ENCODE data around the gene TMEM176B.
"Not testable (repeated sequence)": the region's sequence is repeated elsewhere in the genome, so short reads cannot be mapped to it uniquely, and the experiment has no call there.

The TMEM176B gene

GRCh38 chr7:150818971-150819370 lies 18.8 kb upstream of the TMEM176B start:
- H3K36me3 ChIP-seq (ENCODE audit: control insufficient read depth, insufficient read depth, low read length) = no peaks in the 10 kb centered on the region
- H3K4me1 ChIP-seq (ENCODE audit: control insufficient read depth, insufficient read depth, low read length) = no peaks in the 10 kb centered on the region
- no peak overlapping the region for H3K4me3 ChIP-seq (ENCODE audit: low read depth, low read length)
- H3K9ac ChIP-seq (ENCODE audit: low read depth, low read length) = no peak overlapping the region
- no peaks in the 10 kb centered on the region for H3K9me3 ChIP-seq (ENCODE audit: control insufficient read depth, insufficient read depth, low read length)
- H3K27me3 ChIP-seq (ENCODE audit: control insufficient read depth, insufficient read depth, low read length) = no peaks in the 10 kb centered on the region

GRCh38 chr7:150814328-150815001 lies 14.3 kb upstream of the TMEM176B start:
- Histone ChIP-seq H3K9me3 (ENCODE audit: control insufficient read depth, insufficient read depth, low read length) (no peaks in the 10 kb centered on the region), H3K9ac (ENCODE audit: low read depth, low read length) (no peak overlapping the region), H3K4me1 (ENCODE audit: control insufficient read depth, insufficient read depth, low read length) (no peaks in the 10 kb centered on the region), H3K4me3 (ENCODE audit: low read depth, low read length) (no peak overlapping the region), H3K36me3 (ENCODE audit: control insufficient read depth, insufficient read depth, low read length) (no peaks in the 10 kb centered on the region), H3K27me3 (ENCODE audit: control insufficient read depth, insufficient read depth, low read length) (no peaks in the 10 kb centered on the region)

- H3K4me3 ChIP-seq (ENCODE audit: low read depth, low read length); H3K27me3 ChIP-seq (ENCODE audit: control insufficient read depth, insufficient read depth, low read length); H3K9ac ChIP-seq (ENCODE audit: low read depth, low read length); H3K4me1 ChIP-seq (ENCODE audit: control insufficient read depth, insufficient read depth, low read length); H3K9me3 ChIP-seq (ENCODE audit: control insufficient read depth, insufficient read depth, low read length); H3K36me3 ChIP-seq (ENCODE audit: control insufficient read depth, insufficient read depth, low read length): not testable (repeated sequence)
Observed at GRCh38 chr7:150807616-150808438, 7.7 kb upstream of the TMEM176B start.

DNA sequence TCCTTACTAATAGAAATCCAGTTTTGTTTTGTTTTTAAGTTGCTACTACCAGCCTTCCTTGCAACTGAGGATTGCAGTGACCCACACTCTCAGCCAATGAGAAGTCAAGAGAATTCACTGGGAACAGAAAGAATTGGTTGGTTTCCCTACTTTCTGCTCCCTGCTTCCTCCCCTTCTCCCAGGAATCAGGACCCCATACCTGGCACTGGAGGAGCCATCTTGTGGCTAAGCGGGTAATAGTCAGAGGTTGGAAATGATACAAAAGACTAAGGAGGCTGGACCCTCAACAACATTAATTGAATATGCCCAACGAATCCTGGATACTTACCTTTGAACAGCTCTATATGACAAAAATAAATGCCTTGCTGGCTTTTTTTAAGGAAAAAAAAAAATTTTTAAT lies 6.7 kb upstream of the TMEM176B start:
- Histone ChIP-seq H3K9me3 (ENCODE audit: control insufficient read depth, insufficient read depth, low read length) (no peaks in the 10 kb centered on the region), H3K4me3 (ENCODE audit: low read depth, low read length) (no peak overlapping the region), H3K4me1 (ENCODE audit: control insufficient read depth, insufficient read depth, low read length) (no peaks in the 10 kb centered on the region), H3K36me3 (ENCODE audit: control insufficient read depth, insufficient read depth, low read length) (no peaks in the 10 kb centered on the region), H3K27me3 (ENCODE audit: control insufficient read depth, insufficient read depth, low read length) (peaks cover 19% of the 10 kb centered on the region), H3K9ac (ENCODE audit: low read depth, low read length) (no peak overlapping the region)

- no peaks in the 10 kb centered on the region for H3K36me3 ChIP-seq (ENCODE audit: control insufficient read depth, insufficient read depth, low read length)
- peaks cover 23% of the 10 kb centered on the region for H3K27me3 ChIP-seq (ENCODE audit: control insufficient read depth, insufficient read depth, low read length)
- H3K9me3 ChIP-seq (ENCODE audit: control insufficient read depth, insufficient read depth, low read length) = no peaks in the 10 kb centered on the region
- no peak overlapping the region for H3K4me3 ChIP-seq (ENCODE audit: low read depth, low read length)
- no peaks in the 10 kb centered on the region for H3K4me1 ChIP-seq (ENCODE audit: control insufficient read depth, insufficient read depth, low read length)
- H3K9ac ChIP-seq (ENCODE audit: low read depth, low read length) = no peak overlapping the region
Observed at GRCh38 chr7:150806454-150806853, 6.3 kb upstream of the TMEM176B start.

GRCh38 chr7:150805864-150806263 lies 5.7 kb upstream of the TMEM176B start:
- H3K4me3 ChIP-seq (ENCODE audit: low read depth, low read length) = no peak overlapping the region
- no peak overlapping the region for H3K9ac ChIP-seq (ENCODE audit: low read depth, low read length)
- no peaks in the 10 kb centered on the region for H3K36me3 ChIP-seq (ENCODE audit: control insufficient read depth, insufficient read depth, low read length)
- H3K4me1 ChIP-seq (ENCODE audit: control insufficient read depth, insufficient read depth, low read length) = no peaks in the 10 kb centered on the region
- peaks cover 29% of the 10 kb centered on the region for H3K27me3 ChIP-seq (ENCODE audit: control insufficient read depth, insufficient read depth, low read length)
- no peaks in the 10 kb centered on the region for H3K9me3 ChIP-seq (ENCODE audit: control insufficient read depth, insufficient read depth, low read length)

DNA sequence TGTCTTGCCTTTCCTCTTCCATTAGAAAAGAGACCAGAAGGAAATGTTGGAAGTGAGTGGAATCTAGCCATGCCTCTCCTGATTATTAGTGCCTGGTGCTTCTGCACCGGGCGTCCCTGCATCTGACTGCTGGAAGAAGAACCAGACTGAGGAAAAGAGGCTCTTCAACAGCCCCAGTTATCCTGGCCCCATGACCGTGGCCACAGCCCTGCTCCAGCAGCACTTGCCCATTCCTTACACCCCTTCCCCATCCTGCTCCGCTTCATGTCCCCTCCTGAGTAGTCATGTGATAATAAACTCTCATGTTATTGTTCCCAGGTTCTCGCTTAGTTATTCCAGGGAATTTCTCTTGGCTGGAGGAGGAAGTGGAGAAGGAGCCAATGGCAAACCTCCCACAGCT lies 4.6 kb upstream of the TMEM176B start:
- H3K9me3 ChIP-seq (ENCODE audit: control insufficient read depth, insufficient read depth, low read length) = no peaks in the 10 kb centered on the region

DNA sequence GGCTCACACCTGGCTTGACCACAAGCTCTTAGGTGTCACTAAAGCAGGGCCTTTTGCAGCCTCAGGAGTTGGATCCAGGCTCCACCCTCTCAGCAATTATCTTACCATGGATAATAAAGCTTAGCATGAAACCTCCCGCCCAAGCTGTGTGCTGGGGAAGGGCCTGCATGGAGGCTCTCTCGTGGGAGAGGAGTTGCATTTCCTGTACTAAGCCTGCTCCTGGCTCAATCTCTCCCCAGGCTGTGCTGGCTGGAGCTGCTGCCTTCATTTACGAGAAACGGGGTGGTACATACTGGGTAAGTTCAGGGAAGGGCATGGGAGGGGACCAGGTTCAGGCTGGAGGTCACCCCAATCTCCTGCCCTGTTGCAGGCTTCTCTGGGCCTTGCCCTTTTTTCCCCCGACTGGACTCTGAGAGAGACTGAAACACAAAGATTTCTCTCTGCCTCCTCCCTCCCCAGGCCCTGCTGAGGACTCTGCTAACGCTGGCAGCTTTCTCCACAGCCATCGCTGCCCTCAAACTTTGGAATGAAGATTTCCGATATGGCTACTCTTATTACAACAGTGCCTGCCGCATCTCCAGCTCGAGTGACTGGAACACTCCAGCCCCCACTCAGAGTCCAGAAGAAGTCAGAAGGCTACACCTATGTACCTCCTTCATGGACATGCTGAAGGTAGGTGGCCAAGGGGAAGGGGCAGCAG lies 3.1 kb upstream of the TMEM176B start:
- no peak overlapping the region for H3K9ac ChIP-seq (ENCODE audit: low read depth, low read length)
- H3K4me3 ChIP-seq (ENCODE audit: low read depth, low read length) = no peak overlapping the region
- H3K9me3 ChIP-seq (ENCODE audit: control insufficient read depth, insufficient read depth, low read length) = no peaks in the 10 kb centered on the region
- H3K4me1 ChIP-seq (ENCODE audit: control insufficient read depth, insufficient read depth, low read length) = no peaks in the 10 kb centered on the region
- H3K27me3 ChIP-seq (ENCODE audit: control insufficient read depth, insufficient read depth, low read length) = peaks cover 52% of the 10 kb centered on the region
- no peaks in the 10 kb centered on the region for H3K36me3 ChIP-seq (ENCODE audit: control insufficient read depth, insufficient read depth, low read length)

More for the DNA sequence above, 4.6 kb upstream of the TMEM176B start:
- Histone ChIP-seq H3K4me3 (ENCODE audit: low read depth, low read length) (no peak overlapping the region), H3K4me1 (ENCODE audit: control insufficient read depth, insufficient read depth, low read length) (no peaks in the 10 kb centered on the region), H3K36me3 (ENCODE audit: control insufficient read depth, insufficient read depth, low read length) (no peaks in the 10 kb centered on the region), H3K9ac (ENCODE audit: low read depth, low read length) (no peak overlapping the region), H3K27me3 (ENCODE audit: control insufficient read depth, insufficient read depth, low read length) (peaks cover 38% of the 10 kb centered on the region)

GRCh38 chr7:150801946-150802771 lies 2.0 kb upstream of the TMEM176B start:
- Histone ChIP-seq H3K36me3 (ENCODE audit: control insufficient read depth, insufficient read depth, low read length) (no peaks in the 10 kb centered on the region), H3K27me3 (ENCODE audit: control insufficient read depth, insufficient read depth, low read length) (peaks cover 57% of the 10 kb centered on the region), H3K9ac (ENCODE audit: low read depth, low read length) (no peak overlapping the region), H3K4me3 (ENCODE audit: low read depth, low read length) (peak overlapping the region; percentile 43), H3K4me1 (ENCODE audit: control insufficient read depth, insufficient read depth, low read length) (no peaks in the 10 kb centered on the region), H3K9me3 (ENCODE audit: control insufficient read depth, insufficient read depth, low read length) (no peaks in the 10 kb centered on the region)

DNA sequence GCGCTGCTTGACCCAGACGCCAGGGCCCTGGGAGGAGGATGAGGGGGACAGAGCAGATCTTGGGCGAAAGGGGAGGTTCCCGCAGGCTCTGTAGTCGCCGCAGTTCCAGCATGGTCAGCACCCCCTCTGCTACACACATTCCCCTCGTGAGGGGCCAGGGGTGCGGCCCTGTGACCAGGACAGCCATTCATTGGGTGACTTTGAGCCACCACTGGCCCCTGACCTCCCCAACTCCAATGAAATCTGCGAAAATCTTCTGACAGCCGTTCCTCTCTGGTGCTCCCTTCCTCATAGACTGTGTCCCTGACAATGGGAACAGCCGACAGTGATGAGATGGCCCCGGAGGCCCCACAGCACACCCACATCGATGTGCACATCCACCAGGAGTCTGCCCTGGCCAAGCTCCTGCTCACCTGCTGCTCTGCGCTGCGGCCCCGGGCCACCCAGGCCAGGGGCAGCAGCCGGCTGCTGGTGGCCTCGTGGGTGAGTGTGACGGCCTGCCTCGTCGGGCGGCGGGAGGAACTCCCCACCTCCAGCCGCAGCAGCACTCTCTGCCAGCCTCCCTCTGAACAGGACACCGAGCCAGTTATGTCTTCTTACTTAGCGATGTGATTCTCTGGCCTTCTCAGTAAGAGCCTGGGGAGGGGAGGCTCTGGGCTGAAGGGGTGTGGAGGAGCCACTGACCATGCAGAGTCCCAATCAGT lies 1.2 kb upstream of the TMEM176B start:
- Histone ChIP-seq H3K9ac (ENCODE audit: low read depth, low read length) (no peak overlapping the region), H3K9me3 (ENCODE audit: control insufficient read depth, insufficient read depth, low read length) (no peaks in the 10 kb centered on the region), H3K36me3 (ENCODE audit: control insufficient read depth, insufficient read depth, low read length) (no peaks in the 10 kb centered on the region), H3K4me1 (ENCODE audit: control insufficient read depth, insufficient read depth, low read length) (no peaks in the 10 kb centered on the region), H3K4me3 (ENCODE audit: low read depth, low read length) (peak overlapping the region; percentile 43), H3K27me3 (ENCODE audit: control insufficient read depth, insufficient read depth, low read length) (peaks cover 57% of the 10 kb centered on the region)

Data from iPS-15b (cell line).